Activated CD8-positive, alpha-beta memory T cell treated with anti-CD3 and anti-CD28 coated beads, Interleukin-2, amount 50 U/mL, for 4 hours (primary cell): ENCODE data around the gene CRACR2A.

Experiments used
- DNase-seq: peaks from one replicate; pipeline ENCODE4 v3.0.0-alpha.2; 2020

Gene CRACR2A

GRCh38 chr12:3594966-3595365 lies 157.9 kb downstream of the CRACR2A start:
- no peak for DNase-seq

GRCh38 chr12:3593906-3594483 lies 158.9 kb downstream of the CRACR2A start:
- no peak for DNase-seq

GRCh38 chr12:3592856-3593625 lies 159.9 kb downstream of the CRACR2A start:
- DNase-seq: no peak

- no peak for DNase-seq
Measured at GRCh38 chr12:3589745-3590144, 163.2 kb downstream of the CRACR2A start.

GRCh38 chr12:3587402-3588013 lies 165.4 kb downstream of the CRACR2A start:
- no peak for DNase-seq

- no peak for DNase-seq
Measured at GRCh38 chr12:3583656-3584334, 169.1 kb downstream of the CRACR2A start.

- DNase-seq: no peak
Measured at GRCh38 chr12:3580094-3580749, 172.7 kb downstream of the CRACR2A start.

GRCh38 chr12:3579446-3580093 lies 173.3 kb downstream of the CRACR2A start:
- DNase-seq: no peak

GRCh38 chr12:3578557-3578956 lies 174.4 kb downstream of the CRACR2A start:
- DNase-seq: no peak

- DNase-seq: no peak
Measured at GRCh38 chr12:3576891-3577290, 176.0 kb downstream of the CRACR2A start.

- no peak for DNase-seq
Measured at GRCh38 chr12:3574986-3575385, 177.9 kb downstream of the CRACR2A start.

GRCh38 chr12:3572560-3572959 lies 180.3 kb downstream of the CRACR2A start:
- DNase-seq: no peak

GRCh38 chr12:3571724-3572123 lies 181.2 kb downstream of the CRACR2A start:
- no peak for DNase-seq

GRCh38 chr12:3571323-3571722 lies 181.6 kb downstream of the CRACR2A start:
- no peak for DNase-seq

- no peak for DNase-seq
Measured at GRCh38 chr12:3568695-3569094, 184.2 kb downstream of the CRACR2A start.

- DNase-seq: no peak
Measured at GRCh38 chr12:3565985-3566384, 186.9 kb downstream of the CRACR2A start.
